Activated CD4-positive, CD25-positive, alpha-beta regulatory T cell treated with anti-CD3 and anti-CD28 coated beads, Interleukin-2, amount 50 U/mL, for 16 hours (primary cell): Measurements from ENCODE around the gene ZNF484.
"Not testable (repeated sequence)": the region's sequence is repeated elsewhere in the genome, so short reads cannot be mapped to it uniquely, and the experiment has no call there.

Source experiments
- DNase-seq: peaks from one replicate; pipeline ENCODE4 v3.0.0-alpha.2; 2020; ENCODE audit warnings: low read depth, low spot score

Gene ZNF484

GRCh38 chr9:92860867-92861266, 17.0 kb downstream of the ZNF484 start:
- no peak for DNase-seq

DNA sequence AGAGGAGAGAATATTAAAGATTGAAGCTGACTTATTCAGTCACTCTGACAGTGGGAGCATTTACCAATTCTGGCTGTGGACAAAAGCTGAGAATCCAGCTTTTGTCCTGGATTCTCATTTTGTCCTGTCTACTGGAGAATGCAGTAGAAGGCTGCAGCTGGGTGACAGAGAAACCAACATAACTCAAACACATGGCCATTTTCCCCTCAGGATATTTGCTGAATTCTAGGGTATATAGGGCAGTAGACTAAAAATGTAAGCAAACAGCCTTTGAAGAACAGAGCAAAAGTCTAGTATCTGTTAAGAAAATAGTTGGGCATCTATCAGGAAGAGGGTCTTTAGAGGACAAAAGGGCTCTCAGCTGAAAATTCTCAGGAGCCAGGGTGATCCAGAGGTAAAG, 20.6 kb downstream of the ZNF484 start:
- no peak for DNase-seq

DNA sequence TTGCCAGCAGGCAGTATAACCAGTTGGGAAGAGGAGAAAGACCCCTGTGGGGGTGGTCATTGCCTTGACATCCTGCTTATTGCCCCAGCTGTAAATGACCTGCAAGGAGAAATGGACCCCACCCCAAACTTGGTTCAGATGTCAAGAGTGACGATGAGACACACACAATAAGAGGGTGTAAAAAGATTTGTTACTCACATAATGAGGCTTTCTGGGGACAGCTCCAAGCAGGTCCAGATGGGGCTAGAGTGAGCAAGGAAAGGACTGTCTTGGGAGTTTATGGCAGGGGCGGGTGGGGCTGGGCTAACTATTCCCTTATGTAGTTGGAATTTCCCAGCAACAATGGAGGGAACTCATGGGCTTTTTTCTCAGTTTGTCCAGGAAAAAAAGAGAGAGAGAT, 24.1 kb downstream of the ZNF484 start:
- no peak for DNase-seq

GRCh38 chr9:92850898-92851297, 26.9 kb downstream of the ZNF484 start:
- no peak for DNase-seq

- not testable (repeated sequence) for DNase-seq
Observed at GRCh38 chr9:92848740-92849139, 29.1 kb downstream of the ZNF484 start.

DNA sequence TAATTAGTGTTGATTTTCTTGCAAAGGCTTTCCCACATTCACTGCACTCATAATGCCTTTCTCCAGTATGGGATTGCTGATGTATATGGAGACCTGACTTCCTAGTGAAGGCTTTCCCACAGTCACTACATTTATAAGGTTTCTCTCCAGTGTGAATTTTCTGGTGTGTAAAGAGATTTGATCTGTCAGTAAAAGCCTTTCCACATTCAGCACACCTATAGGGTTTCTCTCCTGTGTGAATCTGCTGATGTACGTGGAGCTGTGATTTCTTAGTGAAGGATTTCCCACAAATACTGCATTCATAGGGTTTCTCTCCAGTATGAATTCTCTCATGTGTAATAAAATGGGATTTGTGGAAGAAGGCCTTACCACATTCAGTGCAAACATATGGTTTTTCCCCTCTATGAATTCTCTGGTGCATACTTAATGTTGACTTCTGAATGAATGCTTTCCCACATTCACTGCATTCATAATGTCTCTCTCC, 31.1 kb downstream of the ZNF484 start:
- no peak for DNase-seq

DNA sequence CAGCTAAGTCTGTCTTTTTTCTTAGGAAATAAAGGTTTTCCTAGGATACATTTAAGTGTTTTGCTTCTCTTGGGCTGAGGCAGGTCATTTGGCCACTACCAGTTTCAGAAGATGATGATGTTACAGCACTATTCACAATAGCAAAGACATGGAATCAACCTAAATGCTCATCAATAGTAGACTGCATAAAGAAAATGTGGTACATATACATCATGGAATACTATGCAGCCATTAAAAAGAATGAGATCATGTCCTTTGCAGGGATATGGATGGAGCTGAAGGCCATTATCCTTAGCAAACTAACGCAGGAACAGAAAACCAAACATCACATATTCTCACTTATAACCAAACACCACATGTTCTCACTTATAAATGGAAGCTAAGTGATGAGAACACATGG, 39.4 kb downstream of the ZNF484 start:
- not testable (repeated sequence) for DNase-seq

DNA sequence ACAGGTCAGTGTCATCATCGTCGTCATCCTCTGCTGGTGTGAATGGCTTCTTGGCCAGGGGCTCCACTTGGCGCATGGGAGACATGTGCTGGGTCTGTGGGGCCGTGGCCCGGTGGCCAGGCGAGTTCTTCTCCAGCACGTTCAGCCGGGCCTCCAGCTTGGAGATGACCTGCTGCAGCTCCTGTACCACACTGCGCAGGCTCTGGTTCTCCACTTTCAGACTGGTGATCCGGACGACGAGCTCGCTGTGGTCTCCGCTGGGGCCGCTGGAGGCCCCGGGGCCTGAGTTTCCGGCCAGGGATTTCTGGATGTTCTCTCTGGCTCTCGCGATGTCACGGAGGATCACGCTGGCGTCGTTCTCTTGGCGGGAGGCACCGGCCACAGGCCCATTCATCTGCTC, 40.6 kb downstream of the ZNF484 start:
- DNase-seq: no peak

- no peak for DNase-seq
Observed at GRCh38 chr9:92829420-92829819, 48.4 kb downstream of the ZNF484 start.

GRCh38 chr9:92825065-92825464, 52.8 kb downstream of the ZNF484 start:
- not testable (repeated sequence) for DNase-seq

- no peak for DNase-seq
Observed at GRCh38 chr9:92820964-92821363, 56.9 kb downstream of the ZNF484 start.

DNA sequence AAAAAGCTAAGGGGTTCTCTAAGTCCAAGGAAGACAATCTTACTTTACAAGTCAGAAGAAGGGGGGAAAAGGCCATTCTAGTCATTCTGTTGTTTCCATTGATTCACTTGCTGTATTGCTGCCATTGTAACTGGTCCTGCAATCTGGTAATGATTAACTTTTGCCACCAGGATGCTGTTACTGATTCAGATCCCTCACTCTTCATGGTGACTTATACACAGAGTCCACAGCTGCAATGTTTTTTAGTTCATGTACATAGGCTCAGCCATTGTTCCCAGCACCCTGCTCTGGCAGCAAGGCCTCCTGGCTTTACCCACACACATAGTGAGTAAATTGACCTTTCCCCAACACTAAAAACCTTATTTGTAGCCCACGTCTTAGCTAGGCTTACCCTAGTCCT, 57.9 kb downstream of the ZNF484 start:
- not testable (repeated sequence) for DNase-seq

DNA sequence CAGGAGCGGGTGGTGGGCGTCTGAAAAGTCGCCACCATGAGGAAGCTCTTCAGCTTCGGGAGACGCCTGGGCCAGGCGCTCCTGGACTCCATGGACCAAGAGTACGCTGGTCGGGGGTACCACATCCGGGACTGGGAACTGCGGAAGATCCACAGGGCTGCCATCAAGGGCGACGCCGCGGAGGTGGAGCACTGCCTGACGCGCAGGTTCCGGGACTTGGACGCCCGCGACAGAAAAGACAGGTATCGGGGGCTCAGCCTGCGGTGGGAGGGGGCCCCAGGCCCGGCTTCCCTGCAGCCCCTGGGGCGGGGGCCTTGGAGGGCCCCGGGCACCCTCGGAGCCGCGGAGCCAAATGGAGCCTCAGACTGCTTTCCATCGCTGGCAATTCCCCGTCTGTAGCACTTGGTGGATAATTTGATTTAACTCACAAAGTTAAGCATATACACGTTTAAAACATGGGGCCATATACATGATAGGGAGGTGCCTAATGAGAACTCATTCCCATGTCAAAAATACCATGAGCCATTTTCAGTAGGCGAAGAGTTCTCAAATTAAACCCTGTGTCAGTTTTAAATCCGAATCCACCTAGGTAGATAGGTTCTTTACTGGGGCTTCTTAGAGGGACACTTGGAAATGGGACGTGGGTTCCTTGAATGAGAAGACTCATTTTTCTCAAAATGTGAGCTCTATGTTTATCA, 68.1 kb downstream of the ZNF484 start:
- not testable (repeated sequence) for DNase-seq

- no peak for DNase-seq
Observed at GRCh38 chr9:92808726-92809451, 68.9 kb downstream of the ZNF484 start.

GRCh38 chr9:92807757-92808725, 69.8 kb downstream of the ZNF484 start:
- no peak for DNase-seq

DNA sequence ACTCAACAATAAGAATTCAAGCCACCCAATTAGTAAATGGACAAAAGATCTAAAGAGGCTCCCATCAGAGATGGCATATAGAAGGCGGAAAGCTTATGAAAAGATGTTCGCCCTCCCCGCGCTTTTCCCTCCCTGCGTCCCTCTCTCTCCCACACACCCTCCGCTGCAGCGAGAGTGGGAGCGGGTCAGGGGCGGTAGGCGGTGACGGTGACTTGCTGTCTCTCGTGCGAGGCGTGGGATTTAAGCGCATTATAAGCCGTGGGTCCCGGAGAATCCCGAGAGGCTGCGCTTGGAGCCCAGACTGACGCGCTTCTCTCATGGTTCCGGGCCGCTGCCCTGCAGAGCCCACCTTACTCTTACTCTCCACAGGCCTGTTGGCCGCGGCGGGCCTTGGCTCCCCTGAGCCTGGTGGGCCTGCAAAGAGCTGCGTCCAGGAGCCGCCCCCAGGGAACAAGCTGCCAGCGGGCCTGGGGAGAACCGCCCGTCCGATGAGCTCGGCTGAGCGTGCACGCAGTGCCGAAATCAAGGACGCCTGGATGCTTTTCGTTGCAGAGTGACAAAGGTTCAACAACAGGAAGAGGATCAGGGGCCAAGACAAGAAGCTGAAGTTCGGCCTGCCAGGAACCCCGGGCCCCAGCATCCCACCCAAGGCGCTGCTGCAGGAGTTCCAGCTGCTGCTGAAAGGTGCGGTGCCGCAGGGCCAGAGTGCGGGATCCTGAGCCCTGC, 70.6 kb downstream of the ZNF484 start:
- no peak for DNase-seq

GRCh38 chr9:92804727-92805126, 73.1 kb downstream of the ZNF484 start:
- DNase-seq: no peak

DNA sequence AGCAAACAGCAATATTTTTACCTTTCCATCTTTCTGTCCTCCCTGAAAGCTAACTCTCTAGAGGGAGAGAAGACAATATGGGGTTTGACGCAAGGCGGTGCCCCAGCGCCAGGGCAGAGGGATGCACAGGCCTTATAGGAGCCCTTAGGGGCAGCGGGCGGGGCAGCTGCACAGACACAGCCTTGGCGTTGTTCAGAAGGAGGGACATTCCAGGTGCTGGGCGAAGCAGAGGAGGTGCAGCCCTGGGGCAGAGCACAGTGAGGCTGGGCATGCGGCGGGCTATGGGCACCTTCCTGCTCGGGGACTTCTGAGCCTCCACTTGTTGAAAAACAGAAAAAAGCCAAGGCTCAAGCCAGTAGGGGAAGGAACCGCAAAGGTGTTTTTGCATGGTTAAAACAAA, 79.5 kb downstream of the ZNF484 start:
- DNase-seq: no peak

- not testable (repeated sequence) for DNase-seq
Observed at GRCh38 chr9:92796337-92796804, 81.5 kb downstream of the ZNF484 start.

GRCh38 chr9:92795598-92796336, 82.1 kb downstream of the ZNF484 start:
- no peak for DNase-seq
